ENCODE data around the gene PTPN22. TPM values are rescaled to one million over a fixed set of nuclear protein-coding genes. Genes with fewer than 3 reads are reported as not detected.

Gene PTPN22
- total RNA-seq, 3 donors from 2014 or later (not counting 1 experiment from before 2014, with no cell fraction given) = 98.4 to 122 (median 104) TPM

GRCh38 chr1:113857776-113858175 is 13.7 kb downstream of the PTPN22 start:
- H3K36me3 ChIP-seq (ENCODE audit: control insufficient read depth, insufficient read depth, low read length) = peaks cover 46% of the 10 kb centered on the region
- DNase-seq (no peak), ATAC-seq (no peak)
- H3K27ac Mint-ChIP-seq = peak overlapping the region; percentile 76 to 89
- H3K4me1 ChIP-seq (ENCODE audit: control insufficient read depth, insufficient read depth, low read length) = peaks cover 21% of the 10 kb centered on the region
- no peaks in the 10 kb centered on the region for H3K27me3 Mint-ChIP-seq (ENCODE audit: low read depth in 2 of 2)
- H3K36me3 Mint-ChIP-seq = peaks cover 20% of the 10 kb centered on the region
- 46% methylated on average over 3 of the region's 3 CpGs for WGBS (ENCODE audit: insufficient coverage)
- intact Hi-C loops (cut with micrococcal nuclease) = loop anchor here (2.0 kb wide), 1 partner anchor 47 kb away; the partner anchor contains the start of genes AP4B1 and DCLRE1B
- no peaks in the 10 kb centered on the region for H3K9me3 ChIP-seq (ENCODE audit: control insufficient read depth, insufficient read depth, low read length)
- H3K27ac ChIP-seq (ENCODE audit: low read length) = no peak overlapping the region
- H3K4me3 ChIP-seq (ENCODE audit: low read length) = no peak overlapping the region
- H3K4me3 Mint-ChIP-seq = no peak overlapping the region
- no peaks in the 10 kb centered on the region for H3K27me3 ChIP-seq (ENCODE audit: control insufficient read depth, insufficient read depth, low read length)
- peaks cover 42 to 47% of the 10 kb centered on the region in 2 donors for H3K4me1 Mint-ChIP-seq
- TF ChIP-seq, protein P1, sequence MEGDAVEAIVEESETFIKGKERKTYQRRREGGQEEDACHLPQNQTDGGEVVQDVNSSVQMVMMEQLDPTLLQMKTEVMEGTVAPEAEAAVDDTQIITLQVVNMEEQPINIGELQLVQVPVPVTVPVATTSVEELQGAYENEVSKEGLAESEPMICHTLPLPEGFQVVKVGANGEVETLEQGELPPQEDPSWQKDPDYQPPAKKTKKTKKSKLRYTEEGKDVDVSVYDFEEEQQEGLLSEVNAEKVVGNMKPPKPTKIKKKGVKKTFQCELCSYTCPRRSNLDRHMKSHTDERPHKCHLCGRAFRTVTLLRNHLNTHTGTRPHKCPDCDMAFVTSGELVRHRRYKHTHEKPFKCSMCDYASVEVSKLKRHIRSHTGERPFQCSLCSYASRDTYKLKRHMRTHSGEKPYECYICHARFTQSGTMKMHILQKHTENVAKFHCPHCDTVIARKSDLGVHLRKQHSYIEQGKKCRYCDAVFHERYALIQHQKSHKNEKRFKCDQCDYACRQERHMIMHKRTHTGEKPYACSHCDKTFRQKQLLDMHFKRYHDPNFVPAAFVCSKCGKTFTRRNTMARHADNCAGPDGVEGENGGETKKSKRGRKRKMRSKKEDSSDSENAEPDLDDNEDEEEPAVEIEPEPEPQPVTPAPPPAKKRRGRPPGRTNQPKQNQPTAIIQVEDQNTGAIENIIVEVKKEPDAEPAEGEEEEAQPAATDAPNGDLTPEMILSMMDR (IDR thresholded peaks at IDR 0.05) = no peak
- no peaks in the 10 kb centered on the region for H3K9me3 Mint-ChIP-seq

GRCh38 chr1:113856401-113856790 is 15.1 kb downstream of the PTPN22 start:
- Mint-ChIP-seq H3K27ac (peak overlapping the region in 1 of 2 donors; percentile 57), H3K9me3 (no peaks in the 10 kb centered on the region), H3K36me3 (peaks cover 20% of the 10 kb centered on the region), H3K4me3 (no peak overlapping the region), H3K4me1 (peaks cover 29 to 34% of the 10 kb centered on the region in 2 donors), H3K27me3 (ENCODE audit: low read depth in 2 of 2) (no peaks in the 10 kb centered on the region)
- WGBS (ENCODE audit: insufficient coverage) = 100% methylated on average over 1 of the region's 2 CpGs
- H3K36me3 ChIP-seq (ENCODE audit: control insufficient read depth, insufficient read depth, low read length) = peaks cover 56% of the 10 kb centered on the region
- H3K27me3 ChIP-seq (ENCODE audit: control insufficient read depth, insufficient read depth, low read length) = no peaks in the 10 kb centered on the region
- intact Hi-C loops (cut with micrococcal nuclease) = no loop called here
- no peak overlapping the region for H3K27ac ChIP-seq (ENCODE audit: low read length)
- no peak for DNase-seq
- peaks cover 14% of the 10 kb centered on the region for H3K4me1 ChIP-seq (ENCODE audit: control insufficient read depth, insufficient read depth, low read length)
- TF ChIP-seq, protein P1 (IDR thresholded peaks at IDR 0.05) = no peak
- H3K4me3 ChIP-seq (ENCODE audit: low read length) = no peak overlapping the region
- ATAC-seq = no peak
- no peaks in the 10 kb centered on the region for H3K9me3 ChIP-seq (ENCODE audit: control insufficient read depth, insufficient read depth, low read length)

- TF ChIP-seq, protein P1 (IDR thresholded peaks at IDR 0.05) = no peak
- H3K4me3 ChIP-seq (ENCODE audit: low read length) = no peak overlapping the region
- Mint-ChIP-seq H3K4me3 (no peak overlapping the region), H3K27ac (peak overlapping the region in 1 of 2 donors; percentile 57), H3K27me3 (ENCODE audit: low read depth in 2 of 2) (no peaks in the 10 kb centered on the region), H3K4me1 (peaks cover 26 to 32% of the 10 kb centered on the region in 2 donors), H3K9me3 (no peaks in the 10 kb centered on the region), H3K36me3 (peaks cover 20% of the 10 kb centered on the region)
- intact Hi-C loops (cut with micrococcal nuclease) = no loop called here
- no peaks in the 10 kb centered on the region for H3K9me3 ChIP-seq (ENCODE audit: control insufficient read depth, insufficient read depth, low read length)
- DNase-seq (no peak), ATAC-seq (no peak)
- peaks cover 57% of the 10 kb centered on the region for H3K36me3 ChIP-seq (ENCODE audit: control insufficient read depth, insufficient read depth, low read length)
- H3K4me1 ChIP-seq (ENCODE audit: control insufficient read depth, insufficient read depth, low read length) = peaks cover 9% of the 10 kb centered on the region
- WGBS (ENCODE audit: insufficient coverage) = 95% methylated on average over 4 of the region's 4 CpGs
- H3K27me3 ChIP-seq (ENCODE audit: control insufficient read depth, insufficient read depth, low read length) = no peaks in the 10 kb centered on the region
- no peak overlapping the region for H3K27ac ChIP-seq (ENCODE audit: low read length)
Observed at GRCh38 chr1:113855630-113856400, 15.7 kb downstream of the PTPN22 start.

All from natural killer cell (primary cell).